ENCODE measurements around the gene CYP2A7. TPM values are rescaled to one million over a fixed set of nuclear protein-coding genes. Genes with fewer than 3 reads are reported as not detected.
"Not testable (repeated sequence)": the region's sequence is repeated elsewhere in the genome, so short reads cannot be mapped to it uniquely, and the experiment has no call there.

Gene CYP2A7
- polyA plus RNA-seq, 2 of the 4 experiments (the other 2 are of a cell fraction), result not detected

GRCh38 chr19:40827386-40828247 is 54.4 kb downstream of the CYP2A7 start:
- peaks cover 18% of the 10 kb centered on the region for H3K4me1 ChIP-seq
- no peak overlapping the region for H3K4me3 ChIP-seq
- no peak for ATAC-seq
- TF ChIP-seq HOXB5 (CRISPR knock-in tag; IDR thresholded peaks at IDR 0.05), result no peak
- 0 out of 5 replicates have a peak, but pooled peaks of 1 of the 2 experiments have one; percentile 6 for TF ChIP-seq EP300 (IDR thresholded peaks at IDR 0.05)
- 0 out of 2 replicates have a peak, but pooled peaks have one; percentile 33 for TF ChIP-seq KDM1A (IDR thresholded peaks at IDR 0.05; ENCODE audit: low read depth)
- TF ChIP-seq RCOR1 (IDR thresholded peaks at IDR 0.05; ENCODE audit: low read depth, low read length), result 0 out of 2 replicates have a peak, but pooled peaks have one; percentile 70
- TF ChIP-seq GATA3 (IDR thresholded peaks at IDR 0.05; ENCODE audit: borderline replicate concordance), result no peak
- no peaks in the 10 kb centered on the region for H3K9me3 ChIP-seq
- 95% methylated on average over 22 of the region's 22 CpGs for WGBS (ENCODE audit: missing lambda C conversion rate)
- H3K4me2 ChIP-seq, result no peak overlapping the region
- H3K27ac ChIP-seq, result no peak overlapping the region
- no peak for DNase-seq (ENCODE audit: low read depth in 1 of 2, low spot score in 1 of 2)
- ChIA-PET POLR2A (no interaction called here), CTCF (interaction anchor here (1.0 to 2.9 kb wide), 3 partner anchors 8 to 182 kb away, joined by 3 to 26 read pairs (median 12); no protein-coding TSS in a partner anchor)
- no peak for FAIRE-seq

DNA sequence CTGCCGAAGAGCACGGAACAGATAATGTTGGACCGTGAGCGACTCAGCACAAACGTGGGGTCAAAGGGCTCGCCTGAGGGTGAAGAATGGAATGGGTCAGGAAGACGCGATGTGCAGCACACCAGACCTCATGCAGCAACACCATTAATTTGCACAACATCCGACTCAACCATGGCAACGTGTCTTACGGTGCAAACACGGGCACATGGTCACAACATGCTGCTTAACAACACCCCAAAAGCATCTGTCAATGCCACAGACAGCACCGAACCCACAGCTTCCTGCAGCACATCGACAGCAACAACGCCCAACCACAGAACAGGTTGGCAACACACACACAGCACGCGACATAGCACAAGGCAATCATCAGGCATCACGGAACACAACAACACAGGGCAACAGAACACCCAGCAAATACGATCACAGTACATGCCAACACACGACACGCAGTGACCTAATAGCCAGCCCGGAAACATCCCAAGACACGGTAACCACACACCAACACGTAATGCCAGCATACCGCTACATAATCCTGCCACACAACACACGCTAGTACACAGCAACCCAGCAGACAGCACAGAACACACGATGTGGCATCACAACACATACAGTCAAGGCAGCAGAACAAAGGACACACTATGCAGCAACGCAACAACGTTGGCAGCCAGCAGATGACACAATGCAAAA is 55.2 kb downstream of the CYP2A7 start:
- peaks cover 19% of the 10 kb centered on the region for H3K4me1 ChIP-seq
- FAIRE-seq, result peak; percentile 98
- 92% methylated on average over 29 of the region's 29 CpGs for WGBS (ENCODE audit: missing lambda C conversion rate)
- POLR2A ChIA-PET; ATAC-seq; H3K4me2 ChIP-seq; H3K27ac ChIP-seq; DNase-seq (ENCODE audit: low read depth in 1 of 2, low spot score in 1 of 2); H3K4me3 ChIP-seq; H3K9me3 ChIP-seq: not testable (repeated sequence)
- CTCF ChIA-PET, result interaction anchor here (1.0 to 2.5 kb wide), 2 partner anchors 164 to 181 kb away, joined by 3 to 12 read pairs; no protein-coding TSS in a partner anchor

- ATAC-seq, result peak; percentile 20 to 27; a peak in 2 of 6 replicates
- H3K4me3 ChIP-seq; H3K4me2 ChIP-seq; CTCF ChIA-PET; H3K9me3 ChIP-seq; POLR2A ChIA-PET; DNase-seq (ENCODE audit: low read depth in 1 of 2, low spot score in 1 of 2); FAIRE-seq; H3K27ac ChIP-seq: not testable (repeated sequence)
- peaks cover 14% of the 10 kb centered on the region for H3K4me1 ChIP-seq
- 90% methylated on average over 9 of the region's 14 CpGs for WGBS (ENCODE audit: missing lambda C conversion rate)
Measured at GRCh38 chr19:40826312-40826698, 55.7 kb downstream of the CYP2A7 start.

- DNase-seq (ENCODE audit: low read depth in 1 of 2, low spot score in 1 of 2); POLR2A ChIA-PET; H3K4me2 ChIP-seq; H3K9me3 ChIP-seq; ATAC-seq; H3K4me3 ChIP-seq; H3K27ac ChIP-seq: not testable (repeated sequence)
- H3K4me1 ChIP-seq, result peaks cover 18% of the 10 kb centered on the region
- peak; percentile 46 for FAIRE-seq
- 97% methylated on average over 6 of the region's 6 CpGs for WGBS (ENCODE audit: missing lambda C conversion rate)
- CTCF ChIA-PET, result interaction anchor here (0.7 kb wide), 1 partner anchor 162 kb away, joined by 3 read pairs; no protein-coding TSS in a partner anchor
Measured at GRCh38 chr19:40825460-40826095, 56.5 kb downstream of the CYP2A7 start.

Other genes starting within 250 kb of the CYP2A7 start
- gene NUMBL, start 191.6 kb downstream of the CYP2A7 start, polyA plus RNA-seq (2011; rRNA removed), result 19.4 and 21.1 TPM in 2 replicates
- gene NUMBL, start 191.6 kb downstream of the CYP2A7 start, polyA plus RNA-seq (2017; fragmentation: RNase III; extraction: RNeasy Plus Mini Kit Qiagen cat#74134 plus additional on column Dnase treatment), result 26.6 to 29.7 TPM (median 28.7 TPM) in 3 replicates
- 43.9 and 47.2 TPM in 2 replicates for gene COQ8B, start 165.3 kb downstream of the CYP2A7 start, polyA plus RNA-seq (2011; rRNA removed)
- 55.3 to 64.9 TPM (median 63.6 TPM) in 3 replicates for gene COQ8B, start 165.3 kb downstream of the CYP2A7 start, polyA plus RNA-seq (2017; fragmentation: RNase III; extraction: RNeasy Plus Mini Kit Qiagen cat#74134 plus additional on column Dnase treatment)
- gene ITPKC, start 165.1 kb downstream of the CYP2A7 start, polyA plus RNA-seq (2011; rRNA removed), result 6.5 and 8.7 TPM in 2 replicates
- gene ITPKC, start 165.1 kb downstream of the CYP2A7 start, polyA plus RNA-seq (2017; fragmentation: RNase III; extraction: RNeasy Plus Mini Kit Qiagen cat#74134 plus additional on column Dnase treatment), result 7.9 to 8.6 TPM (median 8.1 TPM) in 3 replicates
- 7.8 and 11.7 TPM in 2 replicates for gene ACTMAP, start 131.8 kb downstream of the CYP2A7 start, polyA plus RNA-seq (2011; rRNA removed)
- gene ACTMAP, start 131.8 kb downstream of the CYP2A7 start, polyA plus RNA-seq (2017; fragmentation: RNase III; extraction: RNeasy Plus Mini Kit Qiagen cat#74134 plus additional on column Dnase treatment), result 14.1 to 18.5 TPM (median 14.8 TPM) in 3 replicates
- gene SNRPA, start 131.0 kb downstream of the CYP2A7 start, polyA plus RNA-seq (2011; rRNA removed), result 235 and 236 TPM in 2 replicates
- 141 to 155 TPM (median 143 TPM) in 3 replicates for gene SNRPA, start 131.0 kb downstream of the CYP2A7 start, polyA plus RNA-seq (2017; fragmentation: RNase III; extraction: RNeasy Plus Mini Kit Qiagen cat#74134 plus additional on column Dnase treatment)
- gene MIA, start 106.7 kb downstream of the CYP2A7 start, polyA plus RNA-seq (2011; rRNA removed), result not detected in 2 replicates
- not detected in 3 replicates for gene MIA, start 106.7 kb downstream of the CYP2A7 start, polyA plus RNA-seq (2017; fragmentation: RNase III; extraction: RNeasy Plus Mini Kit Qiagen cat#74134 plus additional on column Dnase treatment)
- 20.7 and 25.0 TPM in 2 replicates for gene RAB4B, start 104.0 kb downstream of the CYP2A7 start, polyA plus RNA-seq (2011; rRNA removed)
- gene RAB4B, start 104.0 kb downstream of the CYP2A7 start, polyA plus RNA-seq (2017; fragmentation: RNase III; extraction: RNeasy Plus Mini Kit Qiagen cat#74134 plus additional on column Dnase treatment), result 17.1 to 23.3 TPM (median 22.9 TPM) in 3 replicates
- gene EGLN2, start 83.0 kb downstream of the CYP2A7 start, polyA plus RNA-seq (2011; rRNA removed), result 34.7 and 45.5 TPM in 2 replicates
- 79.2 to 81.4 TPM (median 80.3 TPM) in 3 replicates for gene EGLN2, start 83.0 kb downstream of the CYP2A7 start, polyA plus RNA-seq (2017; fragmentation: RNase III; extraction: RNeasy Plus Mini Kit Qiagen cat#74134 plus additional on column Dnase treatment)
- gene CYP2A6, start 31.8 kb downstream of the CYP2A7 start, polyA plus RNA-seq (2011; rRNA removed), result not detected in 2 replicates
- gene CYP2A6, start 31.8 kb downstream of the CYP2A7 start, polyA plus RNA-seq (2017; fragmentation: RNase III; extraction: RNeasy Plus Mini Kit Qiagen cat#74134 plus additional on column Dnase treatment), result not detected in 3 replicates
- 0.04 TPM in 1 of 2 replicates, not detected in the other for gene CYP2B6, start 109.1 kb upstream of the CYP2A7 start, polyA plus RNA-seq (2011; rRNA removed)
- not detected in 3 replicates for gene CYP2B6, start 109.1 kb upstream of the CYP2A7 start, polyA plus RNA-seq (2017; fragmentation: RNase III; extraction: RNeasy Plus Mini Kit Qiagen cat#74134 plus additional on column Dnase treatment)
- gene CYP2A13, start 206.2 kb upstream of the CYP2A7 start, polyA plus RNA-seq (2011; rRNA removed), result not detected in 2 replicates
- not detected in 3 replicates for gene CYP2A13, start 206.2 kb upstream of the CYP2A7 start, polyA plus RNA-seq (2017; fragmentation: RNase III; extraction: RNeasy Plus Mini Kit Qiagen cat#74134 plus additional on column Dnase treatment)
- not detected in 2 replicates for gene CYP2F1, start 232.2 kb upstream of the CYP2A7 start, polyA plus RNA-seq (2011; rRNA removed)
- not detected in 3 replicates for gene CYP2F1, start 232.2 kb upstream of the CYP2A7 start, polyA plus RNA-seq (2017; fragmentation: RNase III; extraction: RNeasy Plus Mini Kit Qiagen cat#74134 plus additional on column Dnase treatment)